ENCODE data around the gene ASS1.

DNA sequence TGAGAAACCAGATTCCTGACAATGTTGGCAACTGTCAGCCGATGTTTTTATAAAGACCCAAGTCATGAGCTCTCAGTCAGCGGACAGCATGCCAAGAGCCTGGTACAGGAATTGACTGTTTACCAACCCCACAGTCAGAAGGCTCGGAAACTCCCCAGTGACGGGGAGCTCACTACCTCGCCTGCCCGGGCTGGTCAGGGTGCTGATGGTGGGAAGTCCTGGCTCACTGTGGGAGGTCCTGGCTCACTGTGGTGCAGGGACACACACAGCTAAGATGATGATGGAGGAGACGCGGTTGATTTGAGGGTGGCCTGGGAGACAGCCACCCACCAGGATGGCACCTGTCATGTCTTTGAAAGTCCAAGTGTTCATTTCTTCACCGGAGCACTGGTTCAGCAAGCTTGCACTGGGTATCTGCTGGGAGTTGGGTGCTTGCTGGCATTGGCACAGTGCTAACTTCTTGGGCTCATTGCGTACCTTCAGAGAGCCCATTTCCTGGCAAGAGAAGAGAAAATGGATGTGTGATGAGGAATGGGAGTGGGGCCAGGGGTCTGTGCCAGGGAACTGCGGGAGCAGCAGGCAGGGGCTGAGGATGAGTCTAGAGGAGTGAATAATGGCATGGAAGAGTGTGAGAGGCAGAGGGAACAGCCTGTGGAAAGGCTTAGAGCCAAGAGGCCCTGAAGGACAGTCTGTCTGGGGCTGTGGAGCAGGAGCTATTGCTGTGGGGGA is 15.3 kb downstream of the ASS1 start:
- TF ChIP-seq POLR2A (IDR thresholded peaks at IDR 0.05) (no peak), EP300 (IDR thresholded peaks at IDR 0.05) (no peak)
- TF ChIP-seq, protein P1, sequence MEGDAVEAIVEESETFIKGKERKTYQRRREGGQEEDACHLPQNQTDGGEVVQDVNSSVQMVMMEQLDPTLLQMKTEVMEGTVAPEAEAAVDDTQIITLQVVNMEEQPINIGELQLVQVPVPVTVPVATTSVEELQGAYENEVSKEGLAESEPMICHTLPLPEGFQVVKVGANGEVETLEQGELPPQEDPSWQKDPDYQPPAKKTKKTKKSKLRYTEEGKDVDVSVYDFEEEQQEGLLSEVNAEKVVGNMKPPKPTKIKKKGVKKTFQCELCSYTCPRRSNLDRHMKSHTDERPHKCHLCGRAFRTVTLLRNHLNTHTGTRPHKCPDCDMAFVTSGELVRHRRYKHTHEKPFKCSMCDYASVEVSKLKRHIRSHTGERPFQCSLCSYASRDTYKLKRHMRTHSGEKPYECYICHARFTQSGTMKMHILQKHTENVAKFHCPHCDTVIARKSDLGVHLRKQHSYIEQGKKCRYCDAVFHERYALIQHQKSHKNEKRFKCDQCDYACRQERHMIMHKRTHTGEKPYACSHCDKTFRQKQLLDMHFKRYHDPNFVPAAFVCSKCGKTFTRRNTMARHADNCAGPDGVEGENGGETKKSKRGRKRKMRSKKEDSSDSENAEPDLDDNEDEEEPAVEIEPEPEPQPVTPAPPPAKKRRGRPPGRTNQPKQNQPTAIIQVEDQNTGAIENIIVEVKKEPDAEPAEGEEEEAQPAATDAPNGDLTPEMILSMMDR (IDR thresholded peaks at IDR 0.05), result no peak
